Left hindlimb (tissue), 1 donor: ENCODE measurements around the gene CPA5.

Experiments
- DNase-seq: peaks from one replicate; pipeline ENCODE4 v3.0.0-alpha.2; 2018

CPA5 gene

GRCh38 chr7:130332259-130333053 lies 12.2 kb upstream of the CPA5 start:
- DNase-seq = no peak

GRCh38 chr7:130333832-130334231 lies 10.8 kb upstream of the CPA5 start:
- DNase-seq = no peak

- peak; percentile 73 for DNase-seq
These were observed 10.3 kb upstream of the CPA5 start for GRCh38 chr7:130334274-130334673.

- no peak for DNase-seq
These were observed 7.1 kb upstream of the CPA5 start for GRCh38 chr7:130337410-130337971.

GRCh38 chr7:130338233-130338632 lies 6.4 kb upstream of the CPA5 start:
- no peak for DNase-seq

- no peak for DNase-seq
These were observed 2.7 kb upstream of the CPA5 start for GRCh38 chr7:130341882-130342281.

- DNase-seq = no peak
These were observed 1.8 kb upstream of the CPA5 start for GRCh38 chr7:130342701-130343380.

- DNase-seq = peak; percentile 67
These were observed 520 bp downstream of the CPA5 start for GRCh38 chr7:130345136-130345535.

GRCh38 chr7:130345725-130346124 lies 1.1 kb downstream of the CPA5 start:
- no peak for DNase-seq

GRCh38 chr7:130346177-130346905 lies 1.7 kb downstream of the CPA5 start:
- peak; percentile 34 for DNase-seq

GRCh38 chr7:130346941-130347340 lies 2.3 kb downstream of the CPA5 start:
- DNase-seq = no peak

GRCh38 chr7:130349911-130350782 lies 5.5 kb downstream of the CPA5 start:
- DNase-seq = no peak

GRCh38 chr7:130350945-130351790 lies 6.6 kb downstream of the CPA5 start:
- peak; percentile 92 for DNase-seq

- no peak for DNase-seq
These were observed 7.1 kb downstream of the CPA5 start for GRCh38 chr7:130351791-130352090.

GRCh38 chr7:130352194-130353074 lies 7.8 kb downstream of the CPA5 start:
- no peak for DNase-seq

- DNase-seq = no peak
These were observed 8.6 kb downstream of the CPA5 start for GRCh38 chr7:130353196-130353595.

GRCh38 chr7:130356121-130356875 lies 11.7 kb downstream of the CPA5 start:
- DNase-seq = peak; percentile 94

GRCh38 chr7:130356876-130357611 lies 12.4 kb downstream of the CPA5 start:
- DNase-seq = peak; percentile 78

- no peak for DNase-seq
These were observed 13.9 kb downstream of the CPA5 start for GRCh38 chr7:130358471-130358870.
